GM18499 (cell line): ENCODE data around the gene PAEP.

ENCODE experiments used
- ATAC-seq: cut with Tn5 transposase; IDR thresholded peaks from one replicate; pipeline ENCODE4 v1.9.1; 2021; ENCODE audit warnings: moderate number of reproducible peaks; ENCODE audit not compliant: insufficient read depth, unreplicated experiment

PAEP gene

GRCh38 chr9:135590486-135591079 is 29.0 kb downstream of the PAEP start:
- no peak for ATAC-seq

DNA sequence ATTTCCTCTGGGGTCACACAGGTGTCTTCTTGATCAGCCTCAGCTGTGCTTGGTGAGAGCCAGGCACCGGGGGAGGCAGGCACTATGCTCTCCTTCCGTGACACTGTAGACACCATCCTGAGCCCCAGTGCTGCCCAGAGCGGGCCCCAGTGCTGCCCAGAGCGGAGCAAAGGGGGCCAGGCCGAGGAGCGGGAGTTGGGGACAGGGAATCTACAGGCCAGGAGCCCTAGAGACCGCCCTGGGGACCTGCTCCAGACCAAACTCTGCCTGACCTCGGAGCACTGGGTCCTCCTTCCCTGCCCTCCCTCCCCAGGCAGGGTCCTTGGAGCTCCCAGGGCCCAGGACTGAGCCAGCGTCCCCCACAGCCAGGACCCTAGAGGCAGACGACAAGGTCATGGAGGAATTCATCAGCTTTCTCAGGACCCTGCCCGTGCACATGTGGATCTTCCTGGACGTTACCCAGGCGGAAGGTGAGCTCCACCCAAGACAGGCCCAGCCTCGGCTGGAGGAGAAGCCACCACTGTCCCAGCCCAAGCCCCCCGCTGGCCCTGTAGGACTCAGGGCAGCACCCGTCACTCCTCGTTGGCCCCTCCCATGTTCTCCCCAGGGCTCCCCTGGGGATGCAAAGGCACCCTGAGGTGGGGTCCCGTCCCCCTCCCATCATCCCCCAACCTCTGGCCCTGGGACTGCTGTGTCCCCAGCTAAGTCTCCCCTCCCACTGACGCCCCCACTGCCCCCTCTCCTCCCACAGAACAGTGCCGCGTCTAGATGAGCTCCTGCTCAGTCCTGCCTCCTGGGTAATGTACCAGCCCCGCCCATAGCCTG is 30.2 kb downstream of the PAEP start:
- ATAC-seq: no peak

DNA sequence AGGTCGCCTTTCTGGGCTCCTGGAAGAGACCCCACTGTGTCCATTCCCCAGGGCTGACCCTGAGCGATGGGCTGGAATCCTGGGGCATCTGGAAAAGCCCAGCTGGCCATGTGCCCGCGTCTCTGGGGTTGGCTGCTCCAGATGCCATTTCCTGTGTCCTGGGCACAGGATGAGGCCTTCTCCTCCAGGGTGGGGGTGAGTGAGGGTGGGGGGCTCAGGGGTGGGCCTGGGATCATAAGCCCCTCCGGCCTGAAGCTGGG is 30.7 kb downstream of the PAEP start:
- no peak for ATAC-seq

DNA sequence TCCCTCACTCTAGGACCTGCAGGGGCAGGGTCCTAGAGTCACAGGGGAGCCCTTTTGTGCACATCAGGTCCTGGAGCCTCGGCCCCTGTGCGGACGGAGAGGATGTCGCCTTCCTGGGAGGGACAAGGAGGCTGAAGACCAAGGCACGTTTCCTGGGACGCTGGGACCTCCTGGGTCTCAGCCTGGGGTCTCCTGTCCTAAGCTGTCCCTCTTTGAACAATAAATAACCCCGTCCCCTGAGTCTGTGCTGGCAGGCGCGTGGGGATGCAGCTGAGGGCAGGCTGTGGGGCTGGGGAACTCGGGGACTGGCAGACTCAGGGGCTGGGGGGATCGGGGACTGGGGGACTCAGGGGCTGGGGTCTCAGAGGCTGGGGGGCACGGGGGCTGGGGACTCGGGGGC is 31.1 kb downstream of the PAEP start:
- no peak for ATAC-seq

DNA sequence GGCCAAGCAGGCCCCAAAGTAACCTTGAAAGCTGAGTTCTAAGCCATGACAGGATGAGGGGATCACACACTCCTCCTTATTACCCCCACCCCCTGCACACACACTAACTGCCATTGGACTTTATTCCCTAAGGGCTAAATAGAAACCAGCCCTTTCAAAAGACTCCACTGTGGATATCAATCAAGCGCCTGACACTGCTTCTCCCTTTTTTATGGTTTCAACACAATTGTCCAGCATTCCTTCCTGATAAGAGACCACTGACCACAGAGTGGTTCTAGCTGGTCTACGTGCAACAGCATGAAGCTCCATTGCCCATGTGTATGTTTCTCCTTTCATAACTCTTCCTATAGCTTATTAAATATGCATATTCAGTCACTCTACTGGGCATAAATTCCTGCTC is 34.7 kb downstream of the PAEP start:
- ATAC-seq: no peak

DNA sequence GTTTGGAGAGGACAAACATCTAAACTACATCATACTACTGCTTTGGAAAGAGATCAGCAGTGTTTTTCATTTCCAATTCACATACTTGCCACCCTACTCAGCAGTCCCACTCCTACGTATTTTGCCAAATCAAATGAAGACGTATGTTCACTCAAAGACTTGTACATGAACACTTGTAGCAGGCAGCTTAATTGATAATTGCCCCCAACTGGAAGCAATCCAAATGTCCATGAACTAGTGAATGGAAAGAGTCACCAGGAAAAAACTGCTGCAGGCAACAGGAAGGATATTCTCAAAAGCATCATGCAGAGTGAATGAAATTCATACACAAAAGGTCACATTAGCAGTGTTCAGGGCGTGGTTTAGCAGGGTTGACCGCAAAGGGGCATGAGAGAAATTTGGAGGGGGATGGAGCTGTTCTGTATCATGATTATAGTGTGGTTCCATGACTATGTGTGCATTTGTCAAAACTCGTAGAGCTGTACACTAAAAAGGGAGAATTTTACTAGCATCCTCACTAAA is 38.8 kb downstream of the PAEP start:
- no peak for ATAC-seq

DNA sequence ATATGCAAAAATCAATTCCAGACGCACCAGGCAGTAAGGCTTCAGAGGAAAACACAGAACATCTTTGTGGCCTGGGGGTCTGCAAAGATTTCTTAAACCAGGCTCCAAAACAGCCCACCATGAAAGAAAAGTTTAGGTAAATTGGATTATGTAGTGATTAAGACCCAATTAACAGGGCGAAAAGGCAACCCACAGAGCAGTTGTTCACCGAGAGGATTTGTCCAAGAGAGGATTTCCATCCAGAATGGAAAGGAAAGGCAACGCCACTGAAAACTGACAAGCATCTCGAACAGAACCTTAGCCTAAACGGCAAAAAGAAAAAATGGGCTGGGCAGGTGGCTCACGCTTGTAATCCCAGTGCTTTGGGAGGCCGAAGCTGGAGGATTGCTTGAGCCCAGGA is 40.4 kb downstream of the PAEP start:
- ATAC-seq: no peak

DNA sequence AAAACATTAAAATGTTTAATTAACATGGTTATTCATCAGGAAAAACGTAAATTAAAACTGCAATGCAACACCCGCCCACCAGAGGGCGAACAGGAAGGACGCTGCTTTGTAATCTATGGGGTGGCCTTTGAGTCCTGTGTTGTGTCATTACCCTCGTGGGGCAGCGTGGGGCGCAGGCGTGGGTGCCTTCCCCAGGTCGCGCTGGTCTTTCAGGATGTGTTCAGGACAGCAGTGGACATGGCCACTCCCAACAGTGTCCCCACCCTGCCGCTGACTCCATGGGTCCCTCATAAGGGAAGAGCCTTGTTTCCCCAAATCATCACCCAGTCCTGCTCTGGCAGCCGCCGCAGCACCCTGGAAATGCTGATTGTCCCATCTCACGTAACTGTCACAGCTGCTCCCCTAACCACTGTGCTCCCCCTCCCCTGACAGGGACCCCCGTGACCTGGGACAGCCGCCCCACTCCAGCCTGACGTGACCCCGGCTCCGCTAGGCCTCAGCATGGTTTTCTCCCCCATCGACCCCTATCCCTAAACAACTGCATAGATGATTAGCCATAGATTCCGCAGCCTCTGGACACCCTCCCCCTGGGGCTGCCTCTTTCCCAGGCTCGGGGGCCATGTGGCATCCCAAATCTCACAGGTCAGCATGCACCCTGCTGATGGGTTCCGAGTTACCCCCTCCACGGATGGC is 41.4 kb downstream of the PAEP start:
- no peak for ATAC-seq

DNA sequence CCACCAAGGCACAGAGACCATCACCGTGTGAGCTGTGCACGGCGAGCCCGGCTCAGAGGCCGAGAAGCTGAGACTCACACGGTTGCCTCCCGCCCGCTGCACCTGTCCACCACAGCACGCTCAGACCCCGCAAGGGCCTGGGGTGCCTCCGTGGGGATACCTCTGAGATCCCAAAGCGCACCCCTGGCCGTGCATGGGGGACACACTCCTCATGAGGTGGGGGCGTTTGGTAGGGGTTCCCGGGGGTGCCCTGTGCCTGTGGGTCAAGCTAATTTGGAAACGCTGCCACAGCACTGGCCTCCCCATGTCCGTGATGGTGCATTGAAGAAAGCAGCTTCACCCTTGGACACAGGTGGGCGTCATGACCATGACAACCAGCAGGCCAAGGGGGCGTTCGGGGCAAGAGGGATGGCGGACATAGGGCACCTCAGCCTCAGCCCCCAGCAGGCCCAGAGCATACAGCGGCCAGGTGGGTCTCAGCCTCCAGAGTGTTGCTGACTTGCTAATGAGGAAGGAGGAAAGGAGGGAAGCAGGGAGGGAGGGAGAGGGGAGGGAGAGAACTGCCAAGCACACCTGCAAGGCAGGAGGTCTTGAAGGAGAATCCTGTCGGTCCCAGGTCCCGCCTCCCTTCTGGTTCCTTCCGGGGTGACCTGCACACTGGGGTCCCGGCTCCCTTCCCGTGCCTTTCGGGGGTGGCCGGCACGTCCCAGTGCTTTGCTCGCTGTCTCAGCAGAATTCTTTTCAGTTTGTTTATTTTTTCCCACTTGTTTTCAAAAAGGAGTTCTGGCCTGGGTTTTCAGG is 43.1 kb downstream of the PAEP start:
- ATAC-seq: no peak

DNA sequence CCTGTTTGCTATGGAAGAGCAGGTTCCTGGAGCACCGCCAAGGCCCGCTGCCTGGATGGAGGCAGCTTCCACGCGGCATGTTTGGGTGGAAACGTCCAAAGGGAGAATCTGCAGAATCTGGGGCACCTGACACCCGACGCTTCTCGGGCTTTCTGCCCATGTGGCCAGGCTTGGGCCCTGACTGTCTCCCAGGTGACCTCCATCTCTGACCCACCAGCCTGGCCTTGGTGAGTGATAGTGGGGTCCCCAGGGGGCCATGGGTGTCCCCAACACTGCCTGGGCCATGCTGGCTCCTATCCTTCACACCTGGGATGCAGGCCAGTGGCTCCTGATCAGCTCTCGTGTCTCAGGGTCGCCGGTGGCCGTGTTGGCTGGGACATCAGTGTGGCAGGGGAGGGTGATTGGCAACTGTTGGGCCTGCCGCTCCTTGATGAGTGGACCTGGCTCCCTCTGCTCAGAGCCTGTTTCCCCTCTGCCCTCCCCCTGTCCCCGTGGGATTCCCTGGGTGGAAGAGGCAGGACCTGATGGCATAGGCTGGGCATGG is 43.8 kb downstream of the PAEP start:
- ATAC-seq: no peak

GRCh38 chr9:135606885-135607259 is 45.3 kb downstream of the PAEP start:
- ATAC-seq: no peak

DNA sequence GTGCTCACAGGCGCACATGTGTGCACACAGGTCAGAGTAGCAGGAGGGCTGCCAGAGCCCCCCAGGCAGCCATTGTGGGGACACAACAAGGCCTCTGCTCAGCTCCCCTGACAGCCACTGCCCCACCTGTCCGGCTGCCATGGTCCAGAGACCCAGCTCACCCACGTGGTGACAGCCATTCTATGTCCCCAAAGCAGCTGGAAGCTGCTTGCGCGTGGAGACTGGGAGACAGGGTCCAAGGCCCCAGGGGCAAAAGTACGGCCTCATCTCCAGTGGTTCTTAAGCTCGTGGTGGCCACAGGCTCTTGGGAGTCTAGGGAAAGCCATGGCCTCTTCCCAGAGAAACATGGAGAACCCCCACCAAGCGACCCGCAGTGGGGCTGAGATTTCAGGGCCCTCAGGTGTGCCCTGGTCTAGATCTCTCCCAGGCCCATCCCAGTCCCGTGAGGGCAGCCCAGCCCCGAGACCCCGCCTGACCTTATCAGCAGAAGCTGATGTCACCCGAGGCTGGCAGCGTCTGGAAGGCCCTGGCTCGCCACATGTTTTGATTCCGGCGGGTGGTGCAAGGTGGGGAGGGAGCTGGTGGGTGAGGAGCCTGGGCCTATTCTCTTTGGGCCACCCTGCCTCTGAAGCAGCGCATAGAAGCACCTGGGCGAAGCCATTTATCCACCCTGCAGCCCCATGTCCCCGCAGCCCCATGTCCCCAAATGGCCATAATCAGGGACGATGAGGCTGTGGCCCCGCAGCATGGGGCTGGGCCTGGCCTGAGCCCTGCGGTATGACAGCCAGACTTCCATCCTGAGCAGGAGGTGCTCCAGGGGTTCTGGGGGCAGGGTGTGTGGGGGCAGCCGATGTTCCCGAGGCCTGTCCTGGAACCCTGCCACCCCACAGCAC is 46.1 kb downstream of the PAEP start:
- no peak for ATAC-seq

- ATAC-seq: no peak
Observed at GRCh38 chr9:135608294-135608998, 46.9 kb downstream of the PAEP start.

DNA sequence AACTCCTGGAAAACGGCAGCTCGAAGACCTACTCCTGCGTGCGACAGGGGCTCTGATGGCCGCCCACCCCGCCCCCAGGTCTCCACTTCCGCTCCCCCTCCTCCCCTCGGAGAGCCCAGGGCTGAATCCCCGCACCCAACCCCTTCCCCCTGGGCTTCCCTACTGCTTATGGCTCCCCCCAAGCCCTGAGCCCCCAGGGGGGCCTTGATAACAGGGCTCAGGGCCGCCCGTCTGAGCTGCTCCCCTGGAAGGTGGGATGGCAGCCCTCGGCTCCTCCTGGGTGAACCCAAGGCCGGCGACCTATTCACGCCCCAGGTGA is 47.4 kb downstream of the PAEP start:
- no peak for ATAC-seq

- no peak for ATAC-seq
Observed at GRCh38 chr9:135609366-135609955, 47.9 kb downstream of the PAEP start.

- no peak for ATAC-seq
Observed at GRCh38 chr9:135610290-135611141, 49.0 kb downstream of the PAEP start.

GRCh38 chr9:135611142-135611874 is 49.8 kb downstream of the PAEP start:
- ATAC-seq: no peak
